ENCODE results near the gene TBX21. TPM values are rescaled to one million over a fixed set of nuclear protein-coding genes. Genes with fewer than 3 reads are reported as not detected.
A peak's percentile ranks its signal among the peaks of the same experiment; 100 is the strongest.

The TBX21 gene
- total RNA-seq, 2 donors from 2014 or later = 27.9 to 45.5 TPM

DNA sequence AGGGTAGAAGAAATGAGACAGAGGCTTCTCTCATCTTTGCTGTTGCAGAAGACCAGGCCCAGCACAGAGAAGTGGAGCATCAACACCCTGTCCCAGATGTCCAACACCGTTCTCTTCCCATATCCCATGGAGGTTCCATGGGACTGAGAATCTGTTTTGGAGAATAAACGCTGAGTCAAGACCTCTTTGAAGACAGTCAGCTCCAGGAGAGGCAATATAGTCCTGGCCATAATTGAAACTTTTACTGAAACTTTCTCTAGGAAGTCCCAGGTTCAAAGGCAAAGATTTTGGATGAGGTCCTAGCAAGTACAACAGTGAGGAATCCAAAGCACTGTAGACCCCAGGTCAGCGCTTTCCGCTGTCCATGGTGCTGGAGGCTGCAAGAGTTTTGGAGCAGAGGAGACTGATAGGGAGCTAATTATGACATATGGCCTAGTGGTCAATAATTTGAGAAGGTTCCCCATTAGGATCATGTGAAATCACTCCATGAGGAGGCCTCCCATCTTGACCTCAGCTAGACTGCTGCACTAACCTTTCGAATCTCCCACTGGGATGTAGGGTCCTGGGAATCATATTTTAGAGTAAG lies 52.6 kb downstream of the TBX21 start:
- Mint-ChIP-seq H3K4me1 (ENCODE audit: low read depth) (peaks cover 14% of the 10 kb centered on the region), H3K27me3 (ENCODE audit: low read depth) (peaks cover 58% of the 10 kb centered on the region), H3K4me3 (no peak overlapping the region), H3K27ac (no peak overlapping the region), H3K9me3 (no peaks in the 10 kb centered on the region), H3K36me3 (ENCODE audit: insufficient read depth in 2 of 2) (peaks cover 0 to under 1% of the 10 kb centered on the region in 2 donors)
- ATAC-seq (replicated peaks in 1 of 2) = no peak
- peak; percentile 21 to 33 for DNase-seq

DNA sequence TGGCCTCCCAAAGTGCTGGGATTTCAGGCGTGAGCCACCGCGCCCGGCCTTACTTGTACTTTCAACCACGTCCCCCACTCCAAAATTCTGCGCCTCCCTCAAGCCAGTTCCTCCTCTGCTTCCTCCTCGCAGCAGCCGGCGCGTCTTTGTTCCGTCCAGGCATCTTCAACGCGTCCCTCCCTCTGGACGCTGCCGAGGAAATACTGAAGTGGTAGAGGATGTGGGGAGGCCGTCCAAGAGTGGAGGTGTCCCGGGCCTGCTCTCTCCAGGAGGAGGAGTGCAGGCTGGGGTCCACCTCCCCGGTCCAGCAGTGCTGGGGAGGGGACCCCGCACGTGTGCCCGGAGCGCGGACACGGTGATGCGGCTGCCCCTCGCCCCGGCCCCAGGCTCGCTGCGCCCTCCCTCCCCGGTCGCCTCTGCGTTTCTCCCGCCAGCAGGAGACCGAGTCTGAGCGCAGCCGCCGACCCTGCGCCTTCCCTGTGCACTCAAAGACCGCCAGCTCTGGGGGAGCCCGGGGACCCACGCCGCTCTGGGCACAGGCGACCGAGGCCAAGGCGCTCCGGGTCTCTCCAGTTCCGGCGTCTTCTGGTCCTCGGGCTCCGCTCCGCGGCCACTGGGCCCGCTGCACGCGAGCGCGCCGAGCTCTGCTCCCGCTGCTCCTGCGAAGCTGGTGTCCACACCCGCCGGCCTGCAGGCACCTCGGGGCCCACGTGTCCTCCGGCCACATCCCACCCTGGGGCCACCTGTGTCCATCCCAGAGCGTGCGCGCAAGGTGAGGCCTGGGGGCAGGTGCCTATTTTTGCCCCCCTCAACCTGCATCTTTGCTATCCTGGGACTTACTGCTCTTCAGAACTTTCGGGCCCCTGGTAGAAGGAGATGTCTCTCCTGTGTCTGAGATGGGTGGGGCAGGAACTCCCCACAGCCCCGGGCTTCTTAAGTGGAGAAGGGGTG lies 56.9 kb downstream of the TBX21 start:
- Mint-ChIP-seq H3K4me3 (peak overlapping the region; percentile 83 to 85), H3K4me1 (ENCODE audit: low read depth) (peaks cover 18% of the 10 kb centered on the region), H3K27me3 (ENCODE audit: low read depth) (peaks cover 87% of the 10 kb centered on the region), H3K36me3 (ENCODE audit: insufficient read depth in 2 of 2) (peaks cover 0 to 2% of the 10 kb centered on the region in 2 donors), H3K9me3 (no peaks in the 10 kb centered on the region), H3K27ac (no peak overlapping the region)
- ATAC-seq (replicated peaks in 1 of 2) = peak; percentile 98 to 99
- peak; percentile 75 to 80 for DNase-seq

DNA sequence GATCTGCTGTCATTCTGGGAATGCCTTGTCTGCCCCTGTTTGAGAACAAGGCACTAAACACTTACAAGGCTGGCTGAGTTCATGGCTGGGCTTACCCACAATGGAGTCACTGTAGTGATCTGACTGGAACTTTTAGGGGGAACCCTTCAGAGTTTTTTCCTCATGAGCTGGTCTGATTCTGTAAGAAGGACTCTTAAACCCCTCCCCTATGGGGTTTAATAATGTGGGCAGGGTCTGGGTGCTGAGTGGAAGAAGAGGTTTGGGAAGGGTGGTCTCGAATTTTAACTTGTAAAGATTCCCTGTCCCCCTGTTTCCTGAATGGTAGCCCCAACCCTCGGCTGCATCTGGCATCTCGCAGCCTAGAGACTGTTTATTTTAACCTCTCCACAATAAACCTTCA lies 58.0 kb downstream of the TBX21 start:
- Mint-ChIP-seq H3K4me3 (peak overlapping the region in 1 of 2 donors; percentile 83), H3K4me1 (ENCODE audit: low read depth) (peaks cover 18% of the 10 kb centered on the region), H3K27ac (no peak overlapping the region), H3K9me3 (no peaks in the 10 kb centered on the region), H3K27me3 (ENCODE audit: low read depth) (peaks cover 89% of the 10 kb centered on the region), H3K36me3 (ENCODE audit: insufficient read depth in 2 of 2) (peaks cover 0 to 2% of the 10 kb centered on the region in 2 donors)
- DNase-seq = no peak
- ATAC-seq (replicated peaks in 1 of 2) = peak in 1 of 2 donors; percentile 43

- peaks cover 77% of the 10 kb centered on the region for H3K27me3 Mint-ChIP-seq (ENCODE audit: low read depth)
- no peaks in the 10 kb centered on the region for H3K9me3 Mint-ChIP-seq
- no peak overlapping the region for H3K4me3 Mint-ChIP-seq
- H3K4me1 Mint-ChIP-seq (ENCODE audit: low read depth) = peaks cover 18% of the 10 kb centered on the region
- no peak for ATAC-seq (replicated peaks in 1 of 2)
- DNase-seq = no peak
- peaks cover 0 to 2% of the 10 kb centered on the region in 2 donors for H3K36me3 Mint-ChIP-seq (ENCODE audit: insufficient read depth in 2 of 2)
- H3K27ac Mint-ChIP-seq = no peak overlapping the region
Measured at GRCh38 chr17:47792457-47792856, 59.4 kb downstream of the TBX21 start.

- H3K4me1 Mint-ChIP-seq (ENCODE audit: low read depth) = peaks cover 18% of the 10 kb centered on the region
- ATAC-seq (replicated peaks in 1 of 2) (no peak), DNase-seq (no peak)
- no peak overlapping the region for H3K27ac Mint-ChIP-seq
- peaks cover 0 to 2% of the 10 kb centered on the region in 2 donors for H3K36me3 Mint-ChIP-seq (ENCODE audit: insufficient read depth in 2 of 2)
- peaks cover 71% of the 10 kb centered on the region for H3K27me3 Mint-ChIP-seq (ENCODE audit: low read depth)
- no peaks in the 10 kb centered on the region for H3K9me3 Mint-ChIP-seq
- H3K4me3 Mint-ChIP-seq = no peak overlapping the region
Measured at GRCh38 chr17:47792979-47793378, 59.9 kb downstream of the TBX21 start.

Other genes starting within 250 kb of the TBX21 start
- 100 to 1,000 TPM; 157 to 163 TPM for gene NPEPPS, start 202.1 kb upstream of the TBX21 start, total RNA-seq
- gene KPNB1, start 83.3 kb upstream of the TBX21 start, total RNA-seq = 100 to 1,000 TPM; 581 to 729 TPM
- gene TBKBP1, start 39.1 kb upstream of the TBX21 start, total RNA-seq = 10 to 100 TPM; 24.2 to 28.7 TPM
- gene OSBPL7, start 88.6 kb downstream of the TBX21 start, total RNA-seq = 10 to 100 TPM; 23.9 to 24.9 TPM
- 10 to 100 TPM; 81.7 to 83.5 TPM for gene MRPL10, start 98.3 kb downstream of the TBX21 start, total RNA-seq
- under 1 TPM; 0.46 to 0.83 TPM for gene LRRC46, start 98.4 kb downstream of the TBX21 start, total RNA-seq
- gene SCRN2, start 108.0 kb downstream of the TBX21 start, total RNA-seq = 10 to 100 TPM; 16.1 to 17.6 TPM
- under 1 TPM; 0.12 to 0.28 TPM for gene SP6, start 117.9 kb downstream of the TBX21 start, total RNA-seq
- gene SP2, start 163.0 kb downstream of the TBX21 start, total RNA-seq = 10 to 100 TPM; 27.6 to 33.5 TPM
- gene PNPO, start 208.3 kb downstream of the TBX21 start, total RNA-seq = 10 to 100 TPM; 18.4 to 30.1 TPM
- not detected for gene PRR15L, start 224.6 kb downstream of the TBX21 start, total RNA-seq
- gene CDK5RAP3, start 237.9 kb downstream of the TBX21 start, total RNA-seq = 100 to 1,000 TPM; 232 to 255 TPM